Muscle of back (tissue), 13 donors: ENCODE data around the gene SMARCAD1. TPM values are rescaled to one million over a fixed set of nuclear protein-coding genes. Genes with fewer than 3 reads are reported as not detected.

Experiments
- DNase-seq, 3 donors: peaks; one replicate each; pipeline versions ENCODE4 v3.0.0 to v3.0.0-alpha.2; 2013
- long read RNA-seq, 9 donors: transcript quantifications; one replicate each; lab custom pipeline, GENCODE V29; 2026
- polyA plus RNA-seq, 10 donors: library from polyadenylated mRNA; unstranded; fragments of 120-200 nt; gene quantifications; one replicate each; pipeline ENCODE4 v1.2.1, GENCODE V29; 2013; ENCODE audit not compliant: insufficient read length in 10 of 10

SMARCAD1 gene
- polyA plus RNA-seq: 10 to 100 TPM; 23.5 to 42.1 (median 35.7) TPM
- long read RNA-seq, donor 1, full-length matches to known transcripts: 1 of 1 reads
- long read RNA-seq, donor 1, partial matches to known transcripts: 0 of 1 reads
- long read RNA-seq, donor 1, other reads (novel, unspliced or antisense): 0 of 1 reads
- long read RNA-seq, donor 2, full-length matches to known transcripts: 1 of 1 reads
- long read RNA-seq, donor 2, partial matches to known transcripts: 0 of 1 reads
- long read RNA-seq, donor 2, other reads (novel, unspliced or antisense): 0 of 1 reads
- long read RNA-seq, donor 3: 0 reads
- long read RNA-seq, donor 4: 0 reads
- long read RNA-seq, donor 5, full-length matches to known transcripts: 1 of 1 reads
- long read RNA-seq, donor 5, partial matches to known transcripts: 0 of 1 reads
- long read RNA-seq, donor 5, other reads (novel, unspliced or antisense): 0 of 1 reads
- long read RNA-seq, donor 6: 0 reads
- long read RNA-seq, donor 7, full-length matches to known transcripts: 3 of 3 reads
- long read RNA-seq, donor 7, partial matches to known transcripts: 0 of 3 reads
- long read RNA-seq, donor 7, other reads (novel, unspliced or antisense): 0 of 3 reads
- long read RNA-seq, donor 8, full-length matches to known transcripts: 1 of 7 reads
- long read RNA-seq, donor 8, partial matches to known transcripts: 6 of 7 reads
- long read RNA-seq, donor 8, other reads (novel, unspliced or antisense): 0 of 7 reads
- long read RNA-seq, donor 9: 0 reads

GRCh38 chr4:94207469-94208224, at the start of gene SMARCAD1:
Gene SMARCAD1 (plus strand): TSS chr4:94207865. CDS start chr4:94208395, 530 bp downstream.
- peak; percentile 96 to 99 (median 97) for DNase-seq

GRCh38 chr4:94158883-94159282, 48.8 kb upstream of the SMARCAD1 start:
- DNase-seq: no peak

DNA sequence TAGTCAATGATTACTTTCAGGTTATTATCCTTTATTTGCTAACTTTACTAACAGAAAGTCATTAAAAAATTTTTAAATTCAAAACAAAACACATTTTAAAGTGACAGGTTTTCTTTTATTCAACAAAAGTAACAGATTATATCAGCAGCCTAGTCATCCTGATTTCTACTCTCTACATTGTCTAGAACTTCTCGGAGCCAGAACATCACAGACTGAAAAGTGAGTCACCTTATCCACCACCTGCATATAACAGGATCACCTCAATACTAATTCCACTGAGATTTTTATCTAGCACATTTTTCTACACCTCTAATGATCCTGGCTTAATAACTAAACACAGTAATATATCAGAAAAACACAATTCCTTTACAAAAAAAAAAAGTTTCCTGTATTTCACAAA, 47.9 kb upstream of the SMARCAD1 start:
- DNase-seq: no peak

DNA sequence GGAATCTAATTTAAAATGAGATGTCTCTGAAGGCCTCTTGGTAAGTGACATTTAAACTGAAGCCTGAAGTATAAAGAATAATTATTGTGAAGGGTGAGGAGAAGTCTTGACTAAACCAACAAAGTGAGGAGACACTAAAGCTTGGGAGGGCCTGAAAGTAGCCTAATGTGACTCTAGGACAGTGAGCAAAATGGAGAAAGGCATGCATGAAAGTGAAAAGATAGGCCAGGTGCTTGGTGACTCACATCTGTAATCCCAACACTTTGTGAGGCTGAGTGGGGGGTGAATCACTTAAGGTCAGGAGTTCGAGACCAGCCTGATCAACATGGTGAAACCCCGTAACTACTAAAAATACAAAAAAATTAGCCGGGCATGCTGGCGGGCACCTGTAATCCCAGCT, 46.9 kb upstream of the SMARCAD1 start:
- no peak for DNase-seq

DNA sequence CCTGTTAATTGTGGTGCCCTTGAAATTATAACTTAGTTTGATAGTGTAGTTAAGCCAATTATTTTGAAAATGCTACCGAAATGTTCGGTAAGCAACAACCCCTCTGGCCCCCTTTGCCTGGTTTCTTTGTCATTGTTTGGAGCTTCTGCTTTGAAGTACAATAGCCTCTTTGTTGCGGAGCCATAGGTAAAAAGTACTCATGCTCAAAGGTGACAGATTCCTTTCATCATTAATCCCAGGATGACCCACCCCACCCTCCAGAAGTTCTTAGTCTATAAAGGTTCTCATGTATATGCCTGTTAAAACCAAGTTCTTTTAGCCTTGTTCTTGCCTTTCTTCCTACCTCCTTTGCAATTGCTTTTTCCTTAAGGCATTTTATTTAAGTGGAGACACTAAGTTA, 42.4 kb upstream of the SMARCAD1 start:
- DNase-seq: no peak

DNA sequence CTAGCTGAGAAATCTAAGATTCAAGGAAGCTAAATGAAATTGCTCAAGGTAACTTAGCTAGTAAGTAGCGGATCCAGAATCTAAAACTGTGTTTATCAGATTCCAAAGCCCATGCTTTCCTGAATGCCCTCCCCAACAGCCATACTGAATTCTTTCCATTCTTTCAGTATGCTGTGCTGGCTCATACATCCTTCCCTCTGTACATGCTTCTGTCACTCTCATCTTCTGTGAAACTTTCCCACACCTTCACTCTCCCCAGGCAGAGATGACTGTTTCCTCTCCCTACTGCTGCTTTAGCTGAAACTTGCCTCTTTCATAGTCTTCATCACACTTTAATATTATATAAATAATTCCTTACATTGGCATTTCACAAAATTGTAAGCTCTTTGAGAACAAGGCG, 39.3 kb upstream of the SMARCAD1 start:
- no peak for DNase-seq

DNA sequence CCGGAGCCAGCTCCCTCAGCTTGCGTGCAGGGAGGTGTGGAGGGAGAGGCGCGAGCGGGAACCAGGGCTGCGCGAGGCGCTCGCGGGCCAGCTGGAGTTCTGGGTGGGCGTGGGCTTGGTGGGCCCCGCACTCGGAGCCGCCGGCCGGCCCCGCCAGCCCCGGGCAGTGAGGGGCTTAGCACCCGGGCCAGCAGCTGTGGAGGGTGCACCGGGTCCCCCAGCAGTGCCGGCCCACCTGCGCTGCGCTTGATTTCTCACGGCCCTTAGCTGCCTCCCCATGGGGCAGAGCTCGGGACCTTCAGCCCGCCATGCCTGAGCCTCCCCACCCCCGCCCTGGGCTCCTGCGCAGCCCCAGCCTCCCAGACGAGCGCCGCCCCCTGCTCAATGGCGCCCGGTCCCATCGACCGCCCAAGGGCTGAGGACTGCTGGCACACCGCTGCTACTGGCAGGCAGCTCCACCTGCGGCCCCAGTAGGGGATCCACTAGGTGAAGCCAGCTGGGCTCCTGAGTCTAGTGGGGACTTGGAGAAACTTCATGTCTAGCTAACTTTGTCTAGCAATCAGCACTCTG, 37.8 kb upstream of the SMARCAD1 start:
- DNase-seq: no peak

DNA sequence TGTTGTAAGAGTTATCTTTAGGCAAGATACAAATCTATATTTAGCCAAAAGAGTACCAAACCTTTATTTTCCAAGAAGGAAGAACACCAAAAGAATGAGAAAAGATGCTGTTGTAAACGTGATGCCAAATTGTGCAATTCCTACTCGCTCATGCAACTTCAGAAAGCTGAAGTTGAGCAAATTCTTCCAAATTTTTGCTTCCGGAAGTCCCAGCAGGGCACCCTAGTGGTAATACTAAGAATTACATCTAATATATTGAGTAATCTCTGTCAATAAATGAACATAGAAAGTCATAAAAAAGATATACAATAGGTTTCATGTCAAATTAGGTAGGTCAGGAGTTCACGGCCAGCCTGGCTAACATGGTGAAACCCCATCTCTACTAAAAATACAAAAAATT, 36.0 kb upstream of the SMARCAD1 start:
- no peak for DNase-seq

DNA sequence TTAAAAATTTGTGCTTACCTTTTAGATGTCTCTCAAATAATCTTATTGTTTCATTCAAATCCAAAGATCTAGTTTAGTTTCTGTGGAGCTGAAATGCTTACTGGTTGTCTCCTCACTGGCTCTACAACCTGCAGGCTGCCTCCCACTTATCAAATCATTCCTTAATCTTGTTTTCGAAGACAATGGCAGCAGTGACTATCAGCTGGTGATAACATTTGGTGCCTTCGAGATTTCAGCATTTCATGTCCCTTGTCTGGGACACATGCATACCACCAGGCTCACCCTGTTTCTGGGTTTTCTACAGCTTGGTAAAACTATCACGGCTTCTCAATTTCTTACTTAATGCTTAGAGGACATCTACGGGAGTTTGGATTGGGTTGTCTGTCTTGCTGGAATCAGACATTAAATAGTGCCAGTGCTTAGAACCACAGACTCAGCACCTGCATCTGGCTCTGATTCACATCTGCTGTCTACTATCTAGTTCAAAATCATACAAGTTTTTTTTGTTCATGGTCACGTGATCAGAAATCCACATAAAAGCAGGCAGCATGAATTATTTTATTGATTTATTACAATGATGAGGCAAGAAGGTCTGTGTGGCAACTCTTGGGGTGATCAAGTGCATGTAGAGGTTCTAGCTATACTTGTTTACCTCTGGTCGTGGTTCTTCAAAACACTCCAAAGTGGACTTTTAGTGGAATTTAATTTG, 32.0 kb upstream of the SMARCAD1 start:
- DNase-seq: no peak

GRCh38 chr4:94177822-94178221, 29.8 kb upstream of the SMARCAD1 start:
- DNase-seq: no peak

- DNase-seq: no peak
These were observed 25.9 kb upstream of the SMARCAD1 start for GRCh38 chr4:94181815-94182214.

DNA sequence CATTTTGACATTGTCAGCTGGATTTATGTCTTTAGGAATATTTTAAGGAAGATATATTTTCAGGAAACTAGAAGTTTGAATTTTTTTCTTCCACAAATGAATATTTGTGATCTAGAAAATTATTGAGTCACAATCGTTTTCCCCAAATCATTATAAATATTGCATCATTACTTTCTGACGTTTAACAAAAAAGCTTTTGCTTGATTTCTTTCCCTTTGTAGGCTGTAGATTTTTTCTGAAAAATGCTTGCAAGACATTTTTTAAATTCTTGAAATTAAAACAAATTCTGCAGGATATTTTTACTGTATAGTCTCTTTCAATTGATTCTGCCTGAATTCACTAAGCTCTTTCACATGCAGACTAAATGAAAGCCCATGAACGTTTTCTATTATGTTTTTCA, 4.9 kb upstream of the SMARCAD1 start:
- no peak for DNase-seq

- peak in 1 of 3 donors; percentile 6 for DNase-seq
These were observed 601 bp downstream of the SMARCAD1 start for GRCh38 chr4:94208266-94208665.

GRCh38 chr4:94208918-94209317, 1.3 kb downstream of the SMARCAD1 start:
- DNase-seq: no peak

DNA sequence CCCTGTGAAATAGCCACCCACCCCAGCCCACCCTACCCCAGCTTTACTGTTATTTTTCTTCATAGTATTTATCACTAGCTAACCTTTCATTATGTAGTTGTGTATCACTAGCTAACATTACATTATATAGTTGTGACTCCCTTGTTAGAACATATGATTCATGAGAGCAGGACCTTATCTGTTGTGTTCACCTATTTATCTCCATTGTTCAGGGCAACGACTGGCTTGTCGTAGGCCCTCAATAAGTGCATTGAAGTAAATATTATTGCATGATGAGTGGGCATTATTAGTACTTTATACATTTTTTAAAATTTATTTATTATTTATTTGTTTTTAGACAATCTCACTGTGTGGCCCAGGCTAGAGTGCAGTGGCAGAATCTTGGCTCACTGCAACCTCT, 4.2 kb downstream of the SMARCAD1 start:
- DNase-seq: no peak

DNA sequence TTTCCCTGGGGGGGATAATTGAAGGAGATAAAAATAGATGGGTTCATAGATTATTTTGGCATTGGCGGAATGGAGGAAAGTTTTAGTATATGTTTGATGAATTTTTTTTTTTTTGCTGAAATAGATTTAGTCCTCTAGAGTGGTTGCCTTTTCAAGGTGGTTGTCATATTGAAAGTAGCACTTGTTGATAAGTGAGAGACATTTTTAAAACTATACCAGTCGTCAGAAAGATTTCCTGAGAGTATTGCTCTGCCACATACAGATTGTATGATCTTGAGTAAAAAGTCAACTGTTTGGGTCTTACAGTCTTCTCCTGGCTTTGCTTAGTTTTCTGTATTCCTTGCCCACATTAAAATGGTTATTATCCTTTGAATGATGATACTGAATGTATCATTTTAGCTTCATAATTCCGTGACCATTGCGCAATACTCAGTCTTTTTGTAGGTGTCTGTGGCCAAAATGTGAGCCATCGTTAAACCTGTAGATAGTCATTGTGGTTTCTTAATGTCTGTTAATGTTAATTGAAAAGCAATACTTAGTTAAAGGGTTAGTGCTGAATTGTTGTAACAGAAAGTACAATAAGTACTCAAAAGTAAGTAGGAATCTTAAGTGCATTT, 7.1 kb downstream of the SMARCAD1 start:
- DNase-seq: no peak

DNA sequence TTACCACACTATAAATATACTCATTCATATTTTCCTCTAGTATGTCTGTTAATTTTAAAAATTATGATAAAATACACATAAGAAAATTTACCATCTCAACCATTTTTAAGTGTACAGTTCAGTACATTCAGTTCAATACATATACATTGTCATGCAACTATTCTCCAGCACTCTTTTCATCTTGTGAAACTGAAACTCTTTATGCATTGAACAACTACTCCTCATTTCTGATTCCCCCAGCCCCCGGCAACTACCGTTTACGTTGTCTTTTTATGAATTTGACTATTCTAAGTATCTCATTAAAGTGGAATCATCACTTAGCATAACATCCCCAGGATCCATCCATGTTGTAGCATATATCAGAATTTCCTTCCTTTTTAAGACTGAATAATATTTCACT, 8.7 kb downstream of the SMARCAD1 start:
- DNase-seq: no peak

- DNase-seq: no peak
These were observed 11.7 kb downstream of the SMARCAD1 start for GRCh38 chr4:94219402-94219801.

DNA sequence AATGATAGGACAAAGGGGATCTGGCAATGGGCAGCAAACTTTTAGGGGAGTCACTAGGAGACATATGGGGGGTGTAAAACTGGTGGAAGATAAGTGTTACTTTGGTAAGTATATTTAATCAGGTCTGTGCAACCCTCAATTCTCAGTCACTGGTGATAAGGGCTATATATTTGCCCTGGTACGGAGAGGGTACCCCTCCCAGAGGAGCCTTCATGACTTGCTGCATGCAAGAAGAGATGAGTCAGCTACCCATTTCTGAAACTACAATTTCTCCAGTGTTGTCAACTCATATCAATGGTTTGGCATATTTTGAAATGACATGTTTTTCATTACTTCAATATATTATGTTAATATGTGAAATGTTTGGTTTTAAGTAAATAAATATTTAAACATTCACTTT, 14.3 kb downstream of the SMARCAD1 start:
- no peak for DNase-seq

DNA sequence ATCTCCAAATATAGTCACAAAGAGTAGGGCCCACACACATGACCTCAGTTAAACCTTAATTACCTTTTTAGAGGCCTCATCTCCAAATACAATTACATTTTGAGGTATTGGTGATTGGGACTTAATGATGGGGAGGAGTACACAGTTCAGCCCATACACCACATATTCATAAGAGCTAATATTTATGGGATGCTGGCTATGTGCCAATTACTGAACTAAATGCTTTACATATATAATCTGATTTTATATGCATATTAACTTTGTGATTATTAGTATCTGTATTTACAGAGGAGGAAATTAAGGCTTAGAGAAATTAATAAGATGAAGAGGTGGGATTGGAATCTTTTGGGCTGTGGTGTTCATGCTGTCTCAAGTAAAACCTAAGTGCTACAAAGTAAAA, 17.8 kb downstream of the SMARCAD1 start:
- DNase-seq: no peak

DNA sequence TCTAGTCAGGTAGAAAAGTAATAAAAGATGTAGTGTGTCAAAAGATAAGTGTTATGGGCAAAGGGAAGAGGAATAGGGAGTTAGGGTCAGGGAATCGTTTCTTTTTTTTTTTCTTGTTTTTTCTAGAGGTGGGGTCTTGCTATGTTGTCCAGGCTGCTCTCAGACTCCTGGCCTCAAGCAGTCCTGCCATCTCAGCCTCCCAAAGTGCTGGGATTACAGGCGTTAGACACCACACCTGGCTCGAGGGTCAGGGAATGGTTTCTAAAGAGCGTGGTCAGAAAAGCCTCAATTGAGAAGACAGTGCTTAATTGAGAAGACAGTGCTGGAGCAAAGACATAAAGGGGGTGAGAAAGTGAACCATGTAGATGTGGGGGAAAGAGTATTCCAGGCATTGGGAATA, 19.1 kb downstream of the SMARCAD1 start:
- DNase-seq: no peak
